A549 treated with AZD2906 at 1 μM for 4 hours (cell line): ENCODE measurements around the gene RASSF8. TPM values are rescaled to one million over a fixed set of nuclear protein-coding genes. Genes with fewer than 3 reads are reported as not detected.

Experiments
- total RNA-seq: library from RNA; stranded (reverse); fragments of 200-300 nt; extraction: Qiagen RNA extraction; gene quantifications from 5 replicates; pipeline ENCODE4 v1.2.3, GENCODE V29; 2022

Gene RASSF8
- total RNA-seq, result 6.9 to 11.3 TPM (median 9.1 TPM) in 5 replicates

GRCh38 chr12:25958428-25959070 is at the start of gene RASSF8:
Gene RASSF8 (plus strand): TSS chr12:25958682. CDS start chr12:26055344, 96,662 bp downstream.

GRCh38 chr12:26124446-26125399 is 166.2 kb downstream of the RASSF8 start, which contains the start of gene BHLHE41:
Gene BHLHE41 (minus strand): TSS chr12:26125037. CDS start chr12:26124779, 258 bp downstream.

Other genes starting within 250 kb of the RASSF8 start
- 0.41 to 1.6 TPM (median 0.63 TPM) in 5 replicates for gene BHLHE41, start 166.4 kb downstream of the RASSF8 start, total RNA-seq
- gene SSPN, start 236.9 kb downstream of the RASSF8 start, total RNA-seq, result 0.25 to 0.73 TPM (median 0.38 TPM) in 5 replicates